K562 (cell line): ENCODE measurements around the gene ACADVL. TPM values are rescaled to one million over a fixed set of nuclear protein-coding genes. Genes with fewer than 3 reads are reported as not detected.

ENCODE experiments used
- CBFB ChIP-seq: sonication (generic); formaldehyde crosslinking; IDR thresholded peaks from 2 replicates; pipeline ENCODE4 v1.4.0; 2020; ENCODE audit warnings: mild to moderate bottlenecking, missing genetic modification reagents
- CBX3 ChIP-seq, 2 experiments: IDR thresholded peaks; 1 replicate in 1 of 2; 2 replicates in 1 of 2; pipeline ENCODE4 v1.6.1; 2012; ENCODE audit warnings: inconsistent platforms in 2 of 2, low read length in 2 of 2, borderline replicate concordance in 1 of 2, control low read depth in 1 of 2
- CCNT2 ChIP-seq: IDR thresholded peaks from 2 replicates; pipeline ENCODE4 v1.6.1; 2011; ENCODE audit warnings: borderline replicate concordance, low read depth, mild to moderate bottlenecking, moderate library complexity, mixed read lengths, low read length; ENCODE audit not compliant: insufficient read length; ENCODE audit errors: extremely low read depth
- ETS1 ChIP-seq: conservative IDR thresholded peaks from 2 replicates; pipeline ENCODE4 v1.6.1; 2011; ENCODE audit warnings: low read depth, mild to moderate bottlenecking, low read length; ENCODE audit not compliant: control insufficient read depth
- KDM4B ChIP-seq, 2 experiments: fragments of 450-650 bp in 1 of 2; sonication (generic) in 1 of 2; IDR thresholded peaks; 2 replicates each; pipeline ENCODE4 v1.6.1; 2016 to 2017; ENCODE audit warnings: borderline replicate concordance in 2 of 2, antibody characterized with exemption in 1 of 2, low read depth in 1 of 2, mild to moderate bottlenecking in 1 of 2
- KDM5B ChIP-seq: fragments of 200-600 bp; sonication (generic); IDR thresholded peaks from 2 replicates; pipeline ENCODE4 v1.6.1; 2012; ENCODE audit warnings: low read depth, mild to moderate bottlenecking, moderate library complexity, low read length, control low read depth, inconsistent platforms; ENCODE audit not compliant: insufficient replicate concordance
- MYNN ChIP-seq, 2 experiments: sonication (generic); formaldehyde crosslinking in 1 of 2; IDR thresholded peaks; 2 replicates each; pipeline versions ENCODE4 v1.5.0 to v1.6.1; 2016 to 2020; ENCODE audit warnings: antibody characterized with exemption in 1 of 2, missing genetic modification reagents in 1 of 2
- PYGO2 ChIP-seq: fragments of 450-650 bp; IDR thresholded peaks from 2 replicates; pipeline ENCODE4 v1.6.1; 2016; ENCODE audit warnings: mild to moderate bottlenecking, missing genetic modification characterization, moderate library complexity, missing compliant biosample characterization
- TCF3 ChIP-seq: sonication (generic); formaldehyde crosslinking; IDR thresholded peaks from 2 replicates; pipeline ENCODE4 v1.4.0; 2020; ENCODE audit warnings: mild to moderate bottlenecking, missing genetic modification reagents
- TFE3 ChIP-seq: fragments of 450-650 bp; formaldehyde crosslinking; IDR thresholded peaks from 2 replicates; pipeline ENCODE4 v1.4.0; 2020; ENCODE audit warnings: mild to moderate bottlenecking, mixed read lengths
- ZBED1 ChIP-seq: IDR thresholded peaks from 2 replicates; pipeline ENCODE4 v1.6.1; 2014
- ZFX ChIP-seq: sonication (generic); formaldehyde crosslinking; IDR thresholded peaks from 2 replicates; pipeline ENCODE4 v1.8.0; 2022; ENCODE audit warnings: mild to moderate bottlenecking, missing genetic modification reagents, moderate library complexity
- ZNF124 ChIP-seq: sonication (generic); formaldehyde crosslinking; IDR thresholded peaks from 2 replicates; pipeline ENCODE4 v1.8.1; 2022; ENCODE audit warnings: missing genetic modification reagents
- ZNF212 ChIP-seq: fragments of 450-650 bp; formaldehyde crosslinking; IDR thresholded peaks from 2 replicates; pipeline ENCODE4 v1.4.0; 2020; ENCODE audit warnings: mild to moderate bottlenecking
- ZNF239 ChIP-seq: fragments of 250-450 bp; sonication (Bioruptor Pico); IDR thresholded peaks from 2 replicates; pipeline ENCODE4 v1.4.0; 2020; ENCODE audit warnings: mild to moderate bottlenecking
- ZNF384 ChIP-seq: IDR thresholded peaks from 2 replicates; pipeline ENCODE4 v1.6.1; 2012; ENCODE audit warnings: low read depth, low read length, improper control_type of control experiment
- polyA plus RNA-seq, 8 experiments: library from polyadenylated mRNA; depleted of rRNA in 4 of 8; stranded (reverse) in 5 of 8; unstranded in 3 of 8; fragments of >200 nt; fragmentation: Nextera tagmentation in 2 of 8; fragmentation: Illumina TruSeq in 1 of 8; extraction: Ambion mirVana in 2 of 8; extraction: Trizol in 1 of 8; gene quantifications; 2 replicates each; pipeline versions ENCODE4 v1.2.1 to v1.2.3, GENCODE V29; 2011 to 2014; ENCODE audit warnings: inconsistent platforms in 1 of 8, missing spikeins in 1 of 8
- total RNA-seq, 7 experiments: library from RNA; depleted of rRNA in 6 of 7; stranded (reverse); fragments of >200 nt in 6 of 7; fragmentation: Illumina TruSeq in 2 of 7; extraction: Trizol in 2 of 7; gene quantifications; 2 replicates each; pipeline versions ENCODE4 v1.2.1 to v1.2.3, GENCODE V29; 2011 to 2021; ENCODE audit warnings: low replicate concordance in 1 of 7
- TF ChIP-seq, protein P1 (sequence below): sonication (generic); formaldehyde crosslinking; IDR thresholded peaks from 2 replicates; pipeline ENCODE4 v1.8.0; 2022; ENCODE audit warnings: mild to moderate bottlenecking, missing genetic modification reagents
- TF ChIP-seq, protein P2 (sequence below): fragments of 250-450 bp; sonication (Bioruptor Pico); IDR thresholded peaks from 2 replicates; pipeline ENCODE4 v1.5.0; 2022; ENCODE audit warnings: mild to moderate bottlenecking

Gene ACADVL
- total and polyA plus RNA-seq, 9 of the 15 experiments (the other 6 are each of a cell fraction or from before 2014, with no cell fraction given): 25.5 to 449 (median 214) TPM

- TF ChIP-seq ETS1 (0 out of 2 replicates have a peak, but pooled peaks have one; percentile 63), TFE3 (peak; percentile 97), TCF3 (no peak), PYGO2 (tag) (no peak), MYNN (IDR thresholded peaks at IDR 0.05) (peak; percentile 70), MYNN (CRISPR knock-in tag; IDR thresholded peaks at IDR 0.05) (no peak), ZNF239 (no peak), CCNT2 (peak; percentile 98), ZNF124 (CRISPR knock-in tag) (no peak), ZFX (CRISPR knock-in tag) (no peak), ZNF384 (no peak), KDM4B (IDR thresholded peaks at IDR 0.05; ENCODE audit: borderline replicate concordance in 2 of 2, low read depth in 1 of 2) (no peak), KDM5B (no peak), CBX3 (IDR thresholded peaks at IDR 0.05; ENCODE audit: borderline replicate concordance in 1 of 2, low read length in 2 of 2) (no peak), ZBED1 (0 out of 2 replicates have a peak, but pooled peaks have one; percentile 22), ZNF212 (CRISPR knock-in tag) (no peak; the same call in 1 of the 2 replicates), CBFB (CRISPR knock-in tag) (no peak)
- TF ChIP-seq, protein P1, sequence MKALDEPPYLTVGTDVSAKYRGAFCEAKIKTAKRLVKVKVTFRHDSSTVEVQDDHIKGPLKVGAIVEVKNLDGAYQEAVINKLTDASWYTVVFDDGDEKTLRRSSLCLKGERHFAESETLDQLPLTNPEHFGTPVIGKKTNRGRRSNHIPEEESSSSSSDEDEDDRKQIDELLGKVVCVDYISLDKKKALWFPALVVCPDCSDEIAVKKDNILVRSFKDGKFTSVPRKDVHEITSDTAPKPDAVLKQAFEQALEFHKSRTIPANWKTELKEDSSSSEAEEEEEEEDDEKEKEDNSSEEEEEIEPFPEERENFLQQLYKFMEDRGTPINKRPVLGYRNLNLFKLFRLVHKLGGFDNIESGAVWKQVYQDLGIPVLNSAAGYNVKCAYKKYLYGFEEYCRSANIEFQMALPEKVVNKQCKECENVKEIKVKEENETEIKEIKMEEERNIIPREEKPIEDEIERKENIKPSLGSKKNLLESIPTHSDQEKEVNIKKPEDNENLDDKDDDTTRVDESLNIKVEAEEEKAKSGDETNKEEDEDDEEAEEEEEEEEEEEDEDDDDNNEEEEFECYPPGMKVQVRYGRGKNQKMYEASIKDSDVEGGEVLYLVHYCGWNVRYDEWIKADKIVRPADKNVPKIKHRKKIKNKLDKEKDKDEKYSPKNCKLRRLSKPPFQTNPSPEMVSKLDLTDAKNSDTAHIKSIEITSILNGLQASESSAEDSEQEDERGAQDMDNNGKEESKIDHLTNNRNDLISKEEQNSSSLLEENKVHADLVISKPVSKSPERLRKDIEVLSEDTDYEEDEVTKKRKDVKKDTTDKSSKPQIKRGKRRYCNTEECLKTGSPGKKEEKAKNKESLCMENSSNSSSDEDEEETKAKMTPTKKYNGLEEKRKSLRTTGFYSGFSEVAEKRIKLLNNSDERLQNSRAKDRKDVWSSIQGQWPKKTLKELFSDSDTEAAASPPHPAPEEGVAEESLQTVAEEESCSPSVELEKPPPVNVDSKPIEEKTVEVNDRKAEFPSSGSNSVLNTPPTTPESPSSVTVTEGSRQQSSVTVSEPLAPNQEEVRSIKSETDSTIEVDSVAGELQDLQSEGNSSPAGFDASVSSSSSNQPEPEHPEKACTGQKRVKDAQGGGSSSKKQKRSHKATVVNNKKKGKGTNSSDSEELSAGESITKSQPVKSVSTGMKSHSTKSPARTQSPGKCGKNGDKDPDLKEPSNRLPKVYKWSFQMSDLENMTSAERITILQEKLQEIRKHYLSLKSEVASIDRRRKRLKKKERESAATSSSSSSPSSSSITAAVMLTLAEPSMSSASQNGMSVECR (CRISPR knock-in tag): peak; percentile 84
- TF ChIP-seq, protein P2, sequence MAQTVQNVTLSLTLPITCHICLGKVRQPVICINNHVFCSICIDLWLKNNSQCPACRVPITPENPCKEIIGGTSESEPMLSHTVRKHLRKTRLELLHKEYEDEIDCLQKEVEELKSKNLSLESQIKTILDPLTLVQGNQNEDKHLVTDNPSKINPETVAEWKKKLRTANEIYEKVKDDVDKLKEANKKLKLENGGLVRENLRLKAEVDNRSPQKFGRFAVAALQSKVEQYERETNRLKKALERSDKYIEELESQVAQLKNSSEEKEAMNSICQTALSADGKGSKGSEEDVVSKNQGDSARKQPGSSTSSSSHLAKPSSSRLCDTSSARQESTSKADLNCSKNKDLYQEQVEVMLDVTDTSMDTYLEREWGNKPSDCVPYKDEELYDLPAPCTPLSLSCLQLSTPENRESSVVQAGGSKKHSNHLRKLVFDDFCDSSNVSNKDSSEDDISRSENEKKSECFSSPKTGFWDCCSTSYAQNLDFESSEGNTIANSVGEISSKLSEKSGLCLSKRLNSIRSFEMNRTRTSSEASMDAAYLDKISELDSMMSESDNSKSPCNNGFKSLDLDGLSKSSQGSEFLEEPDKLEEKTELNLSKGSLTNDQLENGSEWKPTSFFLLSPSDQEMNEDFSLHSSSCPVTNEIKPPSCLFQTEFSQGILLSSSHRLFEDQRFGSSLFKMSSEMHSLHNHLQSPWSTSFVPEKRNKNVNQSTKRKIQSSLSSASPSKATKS (CRISPR knock-in tag): no peak
These were observed 23.1 kb downstream of the ACADVL start (continued) for GRCh38 chr17:7242717-7243452.
